GM15510 (cell line): ENCODE measurements around the gene NHERF1.

Source experiments
- POLR2A ChIP-seq: IDR thresholded peaks from 3 replicates; pipeline ENCODE4 v1.6.1; 2011; ENCODE audit warnings: borderline replicate concordance; ENCODE audit not compliant: insufficient read length; ENCODE audit errors: extremely low read depth

Gene NHERF1

GRCh38 chr17:74766413-74766812 is 18.0 kb downstream of the NHERF1 start:
- no peak for TF ChIP-seq POLR2A

- no peak for TF ChIP-seq POLR2A
Observed at GRCh38 chr17:74767111-74767516, 18.7 kb downstream of the NHERF1 start.

- TF ChIP-seq POLR2A, result no peak
Observed at GRCh38 chr17:74768069-74768762, 19.8 kb downstream of the NHERF1 start.

- TF ChIP-seq POLR2A, result no peak
Observed at GRCh38 chr17:74768763-74769114, 20.3 kb downstream of the NHERF1 start.

- TF ChIP-seq POLR2A, result no peak
Observed at GRCh38 chr17:74769266-74769855, 20.9 kb downstream of the NHERF1 start.

GRCh38 chr17:74769856-74770497 is 21.5 kb downstream of the NHERF1 start:
- no peak for TF ChIP-seq POLR2A

GRCh38 chr17:74770498-74771318 is 22.3 kb downstream of the NHERF1 start:
- no peak for TF ChIP-seq POLR2A

- TF ChIP-seq POLR2A, result no peak
Observed at GRCh38 chr17:74771319-74771914, 23.0 kb downstream of the NHERF1 start.

- no peak for TF ChIP-seq POLR2A
Observed at GRCh38 chr17:74772053-74772452, 23.6 kb downstream of the NHERF1 start.

GRCh38 chr17:74773414-74773813 is 25.0 kb downstream of the NHERF1 start:
- TF ChIP-seq POLR2A, result no peak

- TF ChIP-seq POLR2A, result no peak
Observed at GRCh38 chr17:74773871-74774286, 25.5 kb downstream of the NHERF1 start.

- no peak for TF ChIP-seq POLR2A
Observed at GRCh38 chr17:74775409-74776043, 27.1 kb downstream of the NHERF1 start.

GRCh38 chr17:74776044-74776962 is 27.9 kb downstream of the NHERF1 start, which contains the start of gene NAT9:
TSS of gene NAT9 (minus strand) at chr17:74776345. CDS start at chr17:74775698, 647 bp downstream.
- TF ChIP-seq POLR2A, result peak; percentile 87
